GM12875 (cell line): ENCODE data around the gene KIFC3.

Source experiments
- H3K4me3 ChIP-seq: one replicate; pipeline ENCODE4 v1.5.1; 2011; ENCODE audit warnings: low read depth, low read length, control low read depth
- CTCF ChIP-seq: IDR thresholded peaks from 2 replicates; pipeline ENCODE4 v1.5.1; 2011; ENCODE audit warnings: low read depth, mild to moderate bottlenecking, control low read depth, inconsistent platforms, low read length, moderate library complexity, borderline replicate concordance; ENCODE audit not compliant: insufficient read depth

Gene KIFC3

GRCh38 chr16:57801809-57802340 is 416 bp downstream of the KIFC3 start:
- no peak for TF ChIP-seq CTCF
- H3K4me3 ChIP-seq: no peak overlapping the region

DNA sequence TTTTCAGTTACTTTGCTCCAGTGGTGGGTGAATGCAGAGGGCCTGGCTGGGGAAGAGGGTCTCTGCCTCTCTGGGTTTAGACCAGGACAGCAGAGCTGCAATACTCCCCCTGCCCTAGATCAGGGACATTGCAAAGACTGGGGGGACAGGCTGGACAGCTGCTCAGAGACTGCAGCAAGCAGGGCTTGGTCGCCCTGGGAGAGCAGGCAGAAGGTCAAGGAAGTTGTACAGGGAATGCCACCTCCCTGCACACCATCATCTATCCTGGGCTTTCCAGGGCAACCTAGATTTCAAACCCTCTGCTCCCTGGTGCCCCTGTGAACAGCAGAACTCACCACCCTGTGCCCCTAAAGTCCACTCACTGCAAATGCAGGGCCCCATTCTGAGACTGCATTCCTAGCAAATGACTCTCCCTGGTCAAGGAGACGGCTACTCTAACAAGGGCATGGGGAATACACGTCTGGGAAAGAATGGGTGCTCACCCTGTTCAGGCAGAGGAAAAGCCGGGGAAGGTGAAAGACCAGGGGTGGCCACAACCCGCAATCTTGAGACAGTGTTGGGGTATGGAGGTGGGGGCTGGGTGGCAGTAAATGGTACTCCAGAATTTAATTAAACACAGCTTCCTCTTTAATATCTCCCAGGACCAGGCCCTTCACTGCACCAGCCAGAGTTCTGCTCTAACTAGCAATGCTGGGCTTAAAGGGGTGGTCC is 1.0 kb downstream of the KIFC3 start:
- no peak overlapping the region for H3K4me3 ChIP-seq
- TF ChIP-seq CTCF: no peak

DNA sequence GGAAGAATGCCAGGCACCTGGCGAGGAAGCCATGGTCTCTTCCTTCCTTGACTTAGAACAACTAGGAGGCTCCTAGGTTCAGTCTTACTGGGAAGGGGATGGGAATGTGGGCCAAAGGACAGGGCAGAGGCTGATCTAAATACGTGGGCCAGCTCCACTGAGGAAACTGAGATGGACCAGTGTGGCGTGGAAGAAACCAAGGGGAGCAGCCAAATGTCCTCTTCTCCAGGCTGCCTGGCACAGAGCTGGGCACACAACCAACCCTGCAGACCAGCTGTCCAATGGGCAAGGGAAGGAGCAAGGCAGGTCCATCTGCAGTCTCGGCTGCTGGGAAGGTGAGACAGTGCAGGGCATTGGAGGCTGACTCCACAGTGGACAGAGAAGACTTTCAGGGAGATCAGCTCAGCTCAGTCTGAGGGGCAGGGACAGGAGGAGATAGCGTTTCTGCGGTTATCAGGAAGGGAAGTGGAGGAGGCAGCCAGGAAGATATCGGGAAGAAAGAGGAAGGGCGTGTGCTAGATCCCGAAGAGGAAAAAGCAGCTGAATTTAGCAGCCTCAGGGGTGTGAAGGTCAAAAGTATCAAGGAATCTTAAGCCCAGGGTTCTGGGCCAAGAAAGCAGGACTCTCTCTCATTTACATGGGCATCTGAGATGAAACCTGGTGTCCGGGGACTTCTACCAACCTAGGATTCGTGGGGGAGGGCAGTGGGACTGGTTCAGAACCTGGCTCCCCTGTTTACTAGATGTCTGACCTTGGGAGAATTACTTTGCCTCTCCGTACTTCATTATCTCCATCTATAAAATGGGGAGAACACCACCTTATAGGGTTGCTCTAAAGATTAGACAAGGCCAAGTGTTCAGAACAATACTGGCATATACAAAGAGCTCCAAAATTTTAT is 1.8 kb downstream of the KIFC3 start:
- no peak overlapping the region for H3K4me3 ChIP-seq
- TF ChIP-seq CTCF: no peak

GRCh38 chr16:57799600-57800199 is 2.6 kb downstream of the KIFC3 start:
- H3K4me3 ChIP-seq: no peak overlapping the region
- no peak for TF ChIP-seq CTCF

DNA sequence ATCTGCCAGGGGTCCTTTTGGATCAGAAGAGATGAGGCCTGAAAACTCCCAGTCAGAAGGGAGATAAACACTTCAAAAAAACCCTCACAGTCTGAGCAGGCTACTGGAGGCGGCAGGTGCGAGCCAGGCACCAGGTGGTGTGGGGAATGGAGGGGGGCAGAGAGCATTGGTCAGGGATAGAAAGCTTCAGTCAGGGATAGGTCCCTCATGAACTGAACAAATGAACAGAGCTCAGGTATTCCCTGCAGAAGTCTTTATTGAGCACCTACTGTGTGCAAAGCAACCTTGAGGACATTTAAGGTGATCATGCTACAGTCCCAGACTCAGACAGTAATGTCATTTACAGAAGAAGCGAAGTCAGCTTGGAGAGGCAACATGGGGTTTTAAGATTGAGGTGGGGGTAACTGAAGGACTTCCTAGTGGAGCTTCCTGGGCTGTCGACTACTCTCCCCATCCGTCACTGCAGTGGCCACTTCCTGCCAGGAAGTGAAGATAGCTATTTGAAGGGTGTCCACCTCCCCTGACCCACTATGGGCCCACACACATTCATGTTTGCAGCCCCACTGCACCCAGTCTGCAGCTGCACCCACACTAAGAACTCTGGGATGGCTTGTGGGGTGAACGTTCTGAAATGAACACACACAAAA is 3.2 kb downstream of the KIFC3 start:
- TF ChIP-seq CTCF: no peak
- no peak overlapping the region for H3K4me3 ChIP-seq

- no peak overlapping the region for H3K4me3 ChIP-seq
- no peak for TF ChIP-seq CTCF
These were observed 4.0 kb downstream of the KIFC3 start for GRCh38 chr16:57798267-57798810.
